ENCODE data around the gene SCUBE1. TPM values are rescaled to one million over a fixed set of nuclear protein-coding genes. Genes with fewer than 3 reads are reported as not detected.

The SCUBE1 gene
- total RNA-seq, 4 donors from 2014 or later: 37.3 to 107 (median 75.9) TPM

DNA sequence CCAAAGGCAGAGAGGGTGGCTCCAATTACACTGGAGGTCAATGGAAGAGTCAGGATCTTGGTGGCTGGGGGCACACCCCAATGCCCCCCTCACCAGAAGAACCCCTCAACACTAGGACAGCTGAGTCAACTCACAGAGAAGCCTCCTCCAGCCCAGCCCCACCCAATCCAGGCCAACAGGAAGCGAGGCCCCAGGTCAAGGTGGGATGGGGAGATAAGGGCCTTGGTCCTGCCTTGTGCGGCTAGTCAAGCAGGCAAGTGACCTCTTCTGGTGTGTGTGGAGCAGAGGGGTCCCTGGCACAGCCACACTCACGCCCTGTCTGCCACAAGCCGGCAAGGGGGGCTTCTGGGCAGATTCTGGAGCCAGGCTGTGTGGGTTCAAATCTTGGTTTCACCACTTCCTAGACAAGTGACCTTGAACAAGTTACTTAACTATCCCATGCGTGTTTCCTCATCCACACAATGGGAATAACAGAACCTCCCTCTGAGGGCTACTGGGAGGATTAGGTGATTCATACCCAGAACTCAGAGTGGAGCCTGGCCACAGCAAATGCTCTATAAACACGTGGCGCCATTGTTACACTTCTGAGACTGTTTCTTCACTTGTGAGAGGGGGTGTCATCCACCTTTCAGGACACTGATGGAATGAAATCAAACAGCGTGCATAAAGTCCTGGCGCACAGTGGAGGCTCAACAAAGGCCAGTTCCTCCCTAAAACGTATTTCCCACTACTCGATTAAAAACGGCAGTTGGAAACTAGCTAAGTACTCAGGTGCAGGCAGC lies 159.5 kb downstream of the SCUBE1 start:
- ATAC-seq: no peak
- Histone ChIP-seq H3K27me3 (no peaks in the 10 kb centered on the region), H3K36me3 (peaks cover 0 to 46% of the 10 kb centered on the region in 2 donors), H3K9me3 (no peaks in the 10 kb centered on the region), H3K4me1 (peaks cover 0 to 30% (median 12%) of the 10 kb centered on the region in 3 donors), H3K27ac (no peak overlapping the region), H3K4me3 (no peak overlapping the region)
- TF ChIP-seq POLR2AphosphoS5 (IDR thresholded peaks at IDR 0.05) (no peak), POLR2A (IDR thresholded peaks at IDR 0.05) (no peak)
- 41% methylated on average over 3 of the region's 12 CpGs; no CpG with 5 or more reads in 1 of the 2 donors for WGBS, 2 donors (ENCODE audit: low coverage in 1 of 2)

GRCh38 chr22:43182726-43183125 lies 160.4 kb downstream of the SCUBE1 start:
- Histone ChIP-seq H3K4me1 (peaks cover 0 to 24% (median 12%) of the 10 kb centered on the region in 3 donors), H3K4me3 (no peak overlapping the region), H3K27ac (no peak overlapping the region), H3K9me3 (no peaks in the 10 kb centered on the region), H3K27me3 (no peaks in the 10 kb centered on the region), H3K36me3 (peaks cover 0 to 55% of the 10 kb centered on the region in 2 donors)
- ATAC-seq: no peak
- WGBS, 2 donors (ENCODE audit: low coverage in 1 of 2): 80% methylated on average over 2 of the region's 17 CpGs; no CpG with 5 or more reads in 1 of the 2 donors
- TF ChIP-seq EP300 (IDR thresholded peaks at IDR 0.05): no peak
- TF ChIP-seq POLR2A (IDR thresholded peaks at IDR 0.05): no peak
- no peak for TF ChIP-seq CTCF (IDR thresholded peaks at IDR 0.05)
- TF ChIP-seq POLR2AphosphoS5 (IDR thresholded peaks at IDR 0.05): no peak

DNA sequence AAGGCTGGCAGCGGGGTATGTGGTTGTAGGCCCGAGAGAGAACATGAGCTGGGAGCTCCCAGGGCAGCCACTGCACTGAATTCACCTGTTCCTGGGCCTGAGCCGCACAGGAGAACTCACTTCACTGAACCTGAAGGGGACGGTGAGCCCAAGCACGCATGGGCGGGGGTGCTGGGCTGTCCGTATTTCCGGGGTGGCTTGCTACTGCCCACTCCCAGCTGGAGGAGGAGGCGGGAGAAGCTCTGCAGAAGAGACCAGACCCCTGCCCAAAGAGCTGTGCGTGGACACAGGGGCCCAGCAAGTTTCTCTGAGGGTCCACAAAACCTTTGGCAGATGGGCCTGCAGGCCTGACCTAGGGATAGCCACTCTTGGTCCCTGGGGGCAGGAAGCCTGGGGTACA lies 161.1 kb downstream of the SCUBE1 start:
- Histone ChIP-seq H3K4me3 (no peak overlapping the region), H3K27me3 (no peaks in the 10 kb centered on the region), H3K4me1 (peaks cover 0 to 23% (median 12%) of the 10 kb centered on the region in 3 donors), H3K27ac (no peak overlapping the region), H3K36me3 (peaks cover 0 to 59% of the 10 kb centered on the region in 2 donors), H3K9me3 (no peaks in the 10 kb centered on the region)
- no peak for TF ChIP-seq EP300 (IDR thresholded peaks at IDR 0.05)
- TF ChIP-seq POLR2AphosphoS5 (IDR thresholded peaks at IDR 0.05): no peak
- TF ChIP-seq POLR2A (IDR thresholded peaks at IDR 0.05): no peak
- no peak for TF ChIP-seq CTCF (IDR thresholded peaks at IDR 0.05)
- ATAC-seq: no peak
- 100% methylated on average over 1 of the region's 10 CpGs; no CpG with 5 or more reads in 1 of the 2 donors for WGBS, 2 donors (ENCODE audit: low coverage in 1 of 2)

- 76 to 83% methylated on average over 5 to 6 of the region's 13 CpGs for WGBS, 2 donors (ENCODE audit: low coverage in 1 of 2)
- peaks cover 0 to 21% (median 12%) of the 10 kb centered on the region in 3 donors for H3K4me1 ChIP-seq
- H3K36me3 ChIP-seq: peaks cover 0 to 66% of the 10 kb centered on the region in 2 donors
- no peak overlapping the region for H3K4me3 ChIP-seq
- no peak for TF ChIP-seq POLR2A (IDR thresholded peaks at IDR 0.05)
- TF ChIP-seq CTCF (IDR thresholded peaks at IDR 0.05): no peak
- no peak for TF ChIP-seq POLR2AphosphoS5 (IDR thresholded peaks at IDR 0.05)
- TF ChIP-seq EP300 (IDR thresholded peaks at IDR 0.05): no peak
- H3K27ac ChIP-seq: no peak overlapping the region
- no peaks in the 10 kb centered on the region for H3K27me3 ChIP-seq
- ATAC-seq: no peak
- no peaks in the 10 kb centered on the region for H3K9me3 ChIP-seq
Measured at GRCh38 chr22:43181321-43182076, 161.7 kb downstream of the SCUBE1 start.

DNA sequence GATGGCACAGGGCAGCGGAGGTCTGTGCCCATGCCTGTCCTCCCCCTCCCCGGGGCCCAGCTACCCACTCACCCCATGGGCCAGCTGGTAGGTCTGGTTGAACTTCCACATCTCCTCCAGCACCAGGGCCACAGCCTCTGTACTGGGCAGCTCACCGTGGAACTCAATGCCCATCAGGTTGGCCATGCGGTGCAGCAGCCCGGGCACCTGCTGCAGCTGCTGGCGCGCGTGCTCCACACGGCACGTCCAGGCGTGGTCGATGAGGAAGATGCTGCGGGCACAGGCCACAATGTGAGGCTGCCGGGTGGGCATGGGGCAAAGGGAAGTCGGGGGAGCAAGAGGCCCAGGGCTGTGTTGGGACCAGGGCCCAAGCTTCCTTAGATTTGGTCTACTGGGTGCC lies 162.5 kb downstream of the SCUBE1 start:
- H3K27me3 ChIP-seq: no peaks in the 10 kb centered on the region
- peaks cover 0 to 74% of the 10 kb centered on the region in 2 donors for H3K36me3 ChIP-seq
- TF ChIP-seq POLR2AphosphoS5 (IDR thresholded peaks at IDR 0.05): no peak
- no peak for TF ChIP-seq POLR2A (IDR thresholded peaks at IDR 0.05)
- no peak for TF ChIP-seq CTCF (IDR thresholded peaks at IDR 0.05)
- no peak for TF ChIP-seq EP300 (IDR thresholded peaks at IDR 0.05)
- H3K4me3 ChIP-seq: no peak overlapping the region
- no peak overlapping the region for H3K27ac ChIP-seq
- no peak for ATAC-seq
- WGBS, 2 donors (ENCODE audit: low coverage in 1 of 2): no CpG with 5 or more reads among the region's 15 CpGs
- H3K9me3 ChIP-seq: no peaks in the 10 kb centered on the region
- peaks cover 0 to 12% (median 5%) of the 10 kb centered on the region in 3 donors for H3K4me1 ChIP-seq

Measured in gastroesophageal sphincter (tissue), 4 donors.